Lung (tissue), 12 donors: Measurements from ENCODE around the gene SLC49A4. TPM values are rescaled to one million over a fixed set of nuclear protein-coding genes. Genes with fewer than 3 reads are reported as not detected.

Source experiments
- ATAC-seq: fragments of 200-7000 bp; cut with Tn5 transposase; one replicate; pipeline ENCODE4 v1.9.1; 2020; ENCODE audit warnings: moderate number of reproducible peaks; ENCODE audit not compliant: insufficient read depth, low FRiP score
- DNase-seq, 3 donors: peaks; one replicate each; pipeline ENCODE4 v3.0.0-alpha.2; 2013 to 2017
- H3K27ac ChIP-seq, 2 donors: one replicate each; pipeline ENCODE4 v1.5.1; 2013; ENCODE audit warnings: mild to moderate bottlenecking in 2 of 2, moderate library complexity in 2 of 2, control low read depth in 1 of 2, inconsistent platforms in 1 of 2, low read depth in 1 of 2, low read length in 1 of 2
- H3K27me3 ChIP-seq, 3 donors: one replicate each; pipeline ENCODE4 v1.5.1; 2013; ENCODE audit warnings: low read length in 2 of 3; ENCODE audit not compliant: control insufficient read depth in 3 of 3, insufficient read depth in 3 of 3
- H3K36me3 ChIP-seq, 4 donors: one replicate each; pipeline ENCODE4 v1.5.1; 2013; ENCODE audit warnings: low read length in 4 of 4, mild to moderate bottlenecking in 1 of 4, moderate library complexity in 1 of 4; ENCODE audit not compliant: control insufficient read depth in 4 of 4, insufficient read depth in 4 of 4
- H3K4me1 ChIP-seq, 5 donors: one replicate each; pipeline ENCODE4 v1.5.1; 2013; ENCODE audit warnings: low read length in 5 of 5, mild to moderate bottlenecking in 2 of 5, moderate library complexity in 1 of 5; ENCODE audit not compliant: control insufficient read depth in 5 of 5, insufficient read depth in 5 of 5
- H3K4me3 ChIP-seq: one replicate; pipeline ENCODE4 v1.5.1; 2013; ENCODE audit warnings: mild to moderate bottlenecking, control low read depth, moderate library complexity
- H3K9ac ChIP-seq, 2 donors: one replicate each; pipeline ENCODE4 v1.5.1; 2013; ENCODE audit warnings: low read length in 2 of 2, control low read depth in 1 of 2; ENCODE audit not compliant: insufficient read depth in 1 of 2
- H3K9me3 ChIP-seq, 4 donors: one replicate each; pipeline ENCODE4 v1.5.1; 2013; ENCODE audit warnings: low read length in 3 of 4, mild to moderate bottlenecking in 1 of 4, moderate library complexity in 1 of 4; ENCODE audit not compliant: control insufficient read depth in 4 of 4, insufficient read depth in 3 of 4
- CTCF ChIP-seq: IDR thresholded peaks from 2 replicates; pipeline ENCODE4 v1.5.1; 2012; ENCODE audit warnings: mild to moderate bottlenecking; ENCODE audit errors: control extremely low read depth, extremely low read depth
- WGBS, 2 donors: extraction: QIAGEN DNeasy Blood & Tissue Kit; methylation state at CpG; one replicate each; pipeline ENCODE4 v1.1.7; 2013; 5-methylcytosine and 5-hydroxymethylcytosine counted together
- polyA plus RNA-seq, 2 donors: library from polyadenylated mRNA; stranded (reverse); fragments of 200-250 nt; gene quantifications; one replicate each; pipeline ENCODE4 v1.2.1, GENCODE V29; 2013
- total RNA-seq, 2 donors: library from RNA; depleted of rRNA in 1 of 2; stranded (reverse); fragments of >200 nt in 1 of 2; gene quantifications; one replicate each; pipeline ENCODE4 v1.2.1, GENCODE V29; 2014 to 2021
- donor health status: control.
- donor health status: control.
- donor health status: Bipolar disorder and iron deficiency.
- donor health status: healthy.
- donor health status: DM: yes; HTN: yes; CAD: no.

SLC49A4 gene
- total and polyA plus RNA-seq, 4 donors, result 3.9 to 24.4 (median 9.9) TPM

- no peak for TF ChIP-seq CTCF
- H3K4me1 ChIP-seq, result peaks cover 0 to 1% (median 0%) of the 10 kb centered on the region in 5 donors
- H3K27me3 ChIP-seq, result no peaks in the 10 kb centered on the region
- H3K27ac ChIP-seq, result no peak overlapping the region
- no peak overlapping the region for H3K9ac ChIP-seq
- ATAC-seq, result no peak
- WGBS, 2 donors, result 84 to 94% methylated on average over 1 of the region's 1 CpG
- H3K36me3 ChIP-seq, result peaks cover 0 to 24% (median 14%) of the 10 kb centered on the region in 4 donors
- H3K4me3 ChIP-seq, result no peak overlapping the region
- H3K9me3 ChIP-seq, result no peaks in the 10 kb centered on the region
- no peak for DNase-seq
Measured at GRCh38 chr3:122826278-122826677, 31.4 kb downstream of the SLC49A4 start.

- no peak for TF ChIP-seq CTCF
- DNase-seq (no peak), ATAC-seq (no peak)
- Histone ChIP-seq H3K9ac (no peak overlapping the region), H3K36me3 (peaks cover 0 to 26% (median 14%) of the 10 kb centered on the region in 4 donors), H3K4me3 (no peak overlapping the region), H3K4me1 (peaks cover 0 to 1% (median 0%) of the 10 kb centered on the region in 5 donors), H3K27me3 (no peaks in the 10 kb centered on the region), H3K27ac (no peak overlapping the region), H3K9me3 (no peaks in the 10 kb centered on the region)
- WGBS, 2 donors, result 85 to 91% methylated on average over 4 of the region's 4 CpGs
Measured at GRCh38 chr3:122828281-122828680, 33.4 kb downstream of the SLC49A4 start.

- TF ChIP-seq CTCF, result no peak
- H3K9ac ChIP-seq, result no peak overlapping the region
- H3K27ac ChIP-seq, result no peak overlapping the region
- no peak for DNase-seq
- no peak for ATAC-seq
- no peak overlapping the region for H3K4me3 ChIP-seq
- no peaks in the 10 kb centered on the region for H3K9me3 ChIP-seq
- H3K27me3 ChIP-seq, result no peaks in the 10 kb centered on the region
- WGBS, 2 donors, result 94 to 96% methylated on average over 2 of the region's 2 CpGs
- peaks cover 0 to 10% (median 1%) of the 10 kb centered on the region in 4 donors for H3K36me3 ChIP-seq
- no peaks in the 10 kb centered on the region for H3K4me1 ChIP-seq
Measured at GRCh38 chr3:122835590-122835989, 40.7 kb downstream of the SLC49A4 start.

- WGBS, 2 donors, result 46 to 58% methylated on average over 3 of the region's 3 CpGs
Measured at GRCh38 chr3:122843604-122844003, 48.7 kb downstream of the SLC49A4 start.

More at GRCh38 chr3:122843604-122844003, 48.7 kb downstream of the SLC49A4 start:
- Histone ChIP-seq H3K9me3 (no peaks in the 10 kb centered on the region), H3K4me1 (no peaks in the 10 kb centered on the region), H3K36me3 (peaks cover 0 to 3% (median 2%) of the 10 kb centered on the region in 4 donors), H3K27me3 (no peaks in the 10 kb centered on the region), H3K4me3 (no peak overlapping the region), H3K27ac (no peak overlapping the region), H3K9ac (no peak overlapping the region)
- no peak for TF ChIP-seq CTCF
- DNase-seq (no peak), ATAC-seq (no peak)
